HG02610 (cell line): Measurements from ENCODE around the gene IL17RB.

Experiments
- ATAC-seq: cut with Tn5 transposase; IDR thresholded peaks from one replicate; pipeline ENCODE4 v1.9.1; 2021; ENCODE audit warnings: mild to moderate bottlenecking, moderate library complexity; ENCODE audit not compliant: unreplicated experiment

Gene IL17RB, protein sequence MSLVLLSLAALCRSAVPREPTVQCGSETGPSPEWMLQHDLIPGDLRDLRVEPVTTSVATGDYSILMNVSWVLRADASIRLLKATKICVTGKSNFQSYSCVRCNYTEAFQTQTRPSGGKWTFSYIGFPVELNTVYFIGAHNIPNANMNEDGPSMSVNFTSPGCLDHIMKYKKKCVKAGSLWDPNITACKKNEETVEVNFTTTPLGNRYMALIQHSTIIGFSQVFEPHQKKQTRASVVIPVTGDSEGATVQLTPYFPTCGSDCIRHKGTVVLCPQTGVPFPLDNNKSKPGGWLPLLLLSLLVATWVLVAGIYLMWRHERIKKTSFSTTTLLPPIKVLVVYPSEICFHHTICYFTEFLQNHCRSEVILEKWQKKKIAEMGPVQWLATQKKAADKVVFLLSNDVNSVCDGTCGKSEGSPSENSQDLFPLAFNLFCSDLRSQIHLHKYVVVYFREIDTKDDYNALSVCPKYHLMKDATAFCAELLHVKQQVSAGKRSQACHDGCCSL

DNA sequence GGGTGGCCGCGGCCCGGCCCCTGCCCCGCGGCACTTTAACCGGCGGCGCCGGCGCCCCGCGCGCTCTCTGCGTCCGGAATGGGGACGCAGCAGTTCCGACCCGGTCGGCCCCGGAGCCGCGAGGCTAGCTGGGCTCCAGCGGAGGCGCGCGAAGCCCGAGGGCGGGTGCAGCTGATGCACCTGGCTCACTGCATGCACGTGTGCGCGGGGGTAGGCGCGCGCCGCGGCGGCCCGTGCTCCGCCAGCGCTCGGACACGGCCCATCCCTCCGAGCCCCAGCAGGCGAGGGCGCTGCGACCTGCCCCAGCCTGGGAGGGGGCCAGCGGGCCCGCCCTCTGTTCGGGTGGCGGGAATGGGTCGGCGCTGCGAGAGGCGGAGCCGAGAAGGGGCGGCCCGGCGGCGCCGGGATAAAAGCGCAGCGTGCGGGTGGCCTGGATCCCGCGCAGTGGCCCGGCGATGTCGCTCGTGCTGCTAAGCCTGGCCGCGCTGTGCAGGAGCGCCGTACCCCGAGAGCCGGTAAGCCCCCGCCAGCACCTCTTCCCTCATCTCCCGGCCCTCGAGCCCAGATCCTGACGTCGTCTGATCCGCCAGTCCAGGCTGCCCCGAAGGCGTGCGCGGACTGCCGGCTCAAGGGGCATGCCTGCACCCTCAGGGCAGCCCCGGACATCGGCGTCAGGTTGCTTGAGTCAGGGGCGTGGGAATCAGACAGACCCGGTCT lies at the start of gene IL17RB, which contains the start of gene CHDH:
TSS of gene IL17RB (plus strand) at position 435 of the 717 bp plus-strand sequence. CDS start at position 456, 21 bp downstream.
TSS of gene CHDH (minus strand) at position 286 of the 717 bp plus-strand sequence. CDS start 22,411 bp downstream, outside the sequence.
- no peak for ATAC-seq

DNA sequence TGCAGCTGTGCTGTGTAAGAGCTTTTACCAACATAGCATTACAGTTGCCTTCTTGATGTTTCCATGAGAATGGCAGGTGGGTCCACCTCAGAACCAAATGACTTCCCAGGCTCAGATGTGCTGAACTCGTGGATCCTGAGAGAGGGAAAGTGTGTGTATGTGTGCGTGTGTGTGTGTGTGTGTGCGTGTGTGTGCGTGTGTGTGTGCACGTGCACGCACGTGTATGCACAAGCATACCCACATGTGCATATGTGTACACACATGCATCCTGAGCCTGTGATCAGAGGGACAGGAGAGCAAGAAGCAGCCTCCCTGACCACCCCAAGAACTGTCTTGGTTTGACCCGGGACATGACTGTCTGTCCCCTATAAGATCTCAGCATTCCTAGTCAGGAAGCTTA lies 48.2 kb upstream of the IL17RB start:
- no peak for ATAC-seq

DNA sequence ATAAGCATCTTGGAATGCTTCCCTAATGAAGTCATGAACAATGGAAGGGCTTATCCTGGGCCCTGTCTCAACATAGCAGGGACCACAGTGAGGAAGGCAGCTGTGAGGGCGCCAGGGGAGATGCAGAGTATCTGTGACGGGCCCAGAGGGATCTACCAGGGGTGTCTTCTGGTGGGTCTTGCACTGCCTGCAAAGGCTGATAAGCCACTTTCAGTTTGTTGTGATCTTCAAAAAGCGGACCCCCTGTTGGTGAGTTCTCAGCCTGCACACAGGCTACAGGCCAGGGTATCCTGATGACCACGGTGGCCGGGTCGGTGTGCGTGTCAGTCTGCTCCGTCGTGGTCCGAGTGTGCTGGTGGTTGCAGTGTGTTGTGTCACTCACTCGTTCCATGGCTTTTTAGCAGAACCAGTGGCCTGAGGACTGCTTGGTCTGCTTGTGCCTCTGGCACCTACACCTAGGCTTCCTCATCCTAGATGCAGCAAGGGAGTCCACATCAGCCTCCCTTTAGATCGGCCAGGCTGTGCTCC lies 47.0 kb upstream of the IL17RB start:
- ATAC-seq: no peak

DNA sequence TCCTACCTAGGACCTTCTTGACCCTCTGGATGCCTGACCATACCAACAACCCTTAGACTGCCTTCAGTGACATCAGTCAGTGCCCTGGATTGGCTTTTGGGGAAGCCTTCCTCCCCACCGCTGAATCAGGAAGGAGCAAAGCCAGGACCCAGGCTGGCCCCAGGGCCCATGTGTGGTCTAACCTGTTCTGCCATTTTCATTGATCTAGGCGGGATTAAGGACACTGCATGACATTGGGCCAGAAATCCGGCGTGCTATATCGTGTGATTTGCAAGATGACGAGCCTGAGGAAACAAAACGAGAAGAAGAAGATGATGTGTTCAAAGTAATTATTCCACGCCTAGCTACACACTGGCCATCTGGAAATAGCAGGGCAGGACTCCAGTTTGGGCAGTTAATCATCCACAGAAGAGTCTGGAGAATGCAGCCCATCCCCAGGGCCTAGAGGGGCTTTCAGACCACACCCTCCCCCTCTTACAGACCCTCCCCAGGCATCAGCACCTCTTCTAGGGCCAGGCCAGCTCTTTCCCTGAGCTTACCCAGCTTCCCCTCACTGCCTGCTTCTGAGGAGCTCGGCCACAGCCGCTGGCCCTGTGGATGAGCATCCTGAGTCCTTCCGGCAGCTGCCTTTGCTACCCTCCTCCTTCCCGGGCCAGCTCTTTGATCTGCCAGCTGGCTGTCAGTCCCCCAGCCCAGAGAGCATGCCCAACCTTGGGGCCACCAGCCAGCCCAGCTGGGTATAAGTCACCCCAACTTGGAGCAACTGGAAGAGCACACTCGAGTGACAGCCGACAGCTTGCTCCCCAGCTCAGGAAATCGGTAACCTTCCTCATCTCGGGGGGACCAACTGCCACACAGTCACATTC lies 46.1 kb upstream of the IL17RB start:
- ATAC-seq: no peak

DNA sequence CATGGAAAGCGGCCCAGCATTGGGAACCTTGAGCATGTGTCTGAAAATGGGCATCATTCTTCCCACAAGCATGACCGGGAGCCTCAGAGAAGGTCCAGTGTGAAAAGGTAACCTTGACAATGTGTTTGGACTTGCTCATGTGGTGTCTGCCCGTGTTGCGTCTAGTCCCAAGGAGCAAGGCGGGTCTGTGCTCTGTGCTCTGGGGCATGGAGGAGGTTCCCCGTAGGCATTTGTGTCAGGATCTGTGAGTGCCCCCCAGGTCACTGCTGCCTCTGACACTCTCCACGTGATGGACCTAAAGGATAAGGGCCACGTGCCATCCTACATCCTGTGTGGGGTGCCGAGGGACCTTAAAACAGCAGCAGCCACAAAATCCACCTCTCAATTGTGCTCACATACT lies 45.0 kb upstream of the IL17RB start:
- ATAC-seq: no peak

DNA sequence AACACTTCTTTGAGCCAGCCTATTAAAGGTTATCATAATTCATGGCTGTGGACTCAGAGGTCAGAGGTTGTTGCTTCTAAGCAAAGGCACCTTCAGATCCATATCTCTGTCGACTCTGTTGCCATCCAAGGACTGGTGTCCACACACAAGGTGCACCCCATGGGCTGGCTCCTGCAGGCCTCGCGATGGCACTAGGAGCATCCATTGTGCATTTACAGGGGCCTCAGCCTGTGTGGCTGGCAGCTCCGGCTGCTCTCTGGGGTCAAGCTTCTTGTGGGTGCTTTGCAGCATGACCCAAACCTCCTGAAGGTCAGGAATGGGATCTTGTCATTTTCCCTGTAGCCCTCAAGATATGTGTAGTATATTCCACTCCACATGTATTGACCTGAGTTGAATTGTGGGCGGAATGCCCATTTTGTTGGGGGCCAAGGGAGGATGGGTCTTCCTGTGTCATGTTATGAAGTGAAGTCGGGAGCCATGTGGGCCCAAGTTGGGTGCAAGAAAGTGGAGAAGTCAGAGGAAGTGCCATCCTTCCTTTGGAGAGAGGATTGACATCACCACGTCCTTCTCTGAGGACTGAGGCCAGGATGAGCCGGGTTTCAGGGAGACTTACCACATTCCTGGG lies 44.0 kb upstream of the IL17RB start:
- no peak for ATAC-seq

DNA sequence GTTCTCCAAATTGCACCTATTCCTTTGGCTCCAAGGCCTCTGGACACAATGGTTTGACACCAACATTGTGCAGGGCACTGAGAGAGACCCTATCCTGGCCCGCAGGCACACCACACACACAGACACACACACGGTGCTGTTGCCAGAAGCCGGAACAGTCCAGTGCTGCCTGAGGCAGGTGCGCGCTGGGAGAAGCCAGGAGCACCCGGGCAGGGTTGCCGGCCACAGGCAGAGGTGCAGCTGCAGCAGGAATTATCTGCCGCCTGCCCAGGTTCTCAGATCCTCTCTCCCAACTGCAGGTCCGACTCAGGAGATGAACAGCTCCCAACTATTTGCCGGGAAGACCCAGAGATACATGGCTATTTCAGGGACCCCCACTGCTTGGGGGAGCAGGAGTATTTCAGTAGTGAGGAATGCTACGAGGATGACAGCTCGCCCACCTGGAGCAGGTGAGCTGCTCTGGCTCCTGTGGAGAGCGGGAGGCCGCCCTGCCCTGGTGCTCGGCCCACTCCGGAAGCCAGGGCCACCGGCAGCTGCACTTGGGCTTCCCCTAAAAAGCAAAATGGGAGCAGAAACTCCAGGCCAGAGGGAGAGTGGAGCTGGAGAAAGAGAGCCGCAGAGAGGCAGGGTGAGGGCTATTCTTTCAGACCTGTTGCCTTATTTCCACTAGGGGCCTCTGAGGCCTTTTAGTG lies 43.1 kb upstream of the IL17RB start:
- no peak for ATAC-seq

DNA sequence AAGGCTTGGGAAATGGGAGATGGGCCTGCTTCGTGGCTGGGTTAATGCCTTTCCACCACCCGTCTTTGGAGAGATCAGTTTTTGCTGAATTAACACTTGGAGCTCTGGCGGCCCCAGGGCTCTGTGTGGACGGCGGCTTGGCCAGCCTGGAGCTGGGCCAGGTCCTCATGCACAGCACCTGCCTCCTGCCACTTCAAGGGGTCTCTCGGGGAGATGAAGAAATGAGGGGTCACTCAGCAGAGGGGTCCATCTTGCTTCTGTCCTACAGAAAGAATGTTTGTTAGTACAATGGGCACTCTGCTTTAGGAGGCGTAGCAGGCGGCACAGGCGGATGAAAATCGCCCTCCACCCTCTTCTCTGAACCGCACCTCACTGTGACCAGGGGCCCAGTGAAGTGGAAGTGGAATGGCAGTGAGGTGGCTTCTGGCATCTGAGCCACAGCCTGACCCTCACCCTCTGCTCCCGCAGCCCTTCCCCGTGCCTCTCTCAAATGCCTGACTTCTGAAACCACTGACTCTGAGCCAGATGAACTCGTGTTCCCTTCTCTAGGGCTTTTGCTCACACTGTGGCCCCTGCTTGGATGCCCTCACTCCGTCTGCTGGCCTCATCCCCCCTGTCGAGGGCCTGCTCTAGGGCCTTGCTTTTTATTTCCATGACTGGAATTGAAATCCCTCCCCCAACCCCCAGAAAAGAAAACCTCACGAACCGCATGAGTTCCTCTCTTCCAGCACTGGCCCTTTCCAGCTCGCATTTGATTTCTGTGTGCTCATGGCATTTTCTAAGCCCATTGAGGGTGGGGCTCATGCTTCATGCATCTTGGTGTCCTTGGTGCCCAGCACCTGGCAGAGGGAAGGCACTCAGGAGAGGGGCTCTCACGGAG lies 42.3 kb upstream of the IL17RB start:
- ATAC-seq: no peak

DNA sequence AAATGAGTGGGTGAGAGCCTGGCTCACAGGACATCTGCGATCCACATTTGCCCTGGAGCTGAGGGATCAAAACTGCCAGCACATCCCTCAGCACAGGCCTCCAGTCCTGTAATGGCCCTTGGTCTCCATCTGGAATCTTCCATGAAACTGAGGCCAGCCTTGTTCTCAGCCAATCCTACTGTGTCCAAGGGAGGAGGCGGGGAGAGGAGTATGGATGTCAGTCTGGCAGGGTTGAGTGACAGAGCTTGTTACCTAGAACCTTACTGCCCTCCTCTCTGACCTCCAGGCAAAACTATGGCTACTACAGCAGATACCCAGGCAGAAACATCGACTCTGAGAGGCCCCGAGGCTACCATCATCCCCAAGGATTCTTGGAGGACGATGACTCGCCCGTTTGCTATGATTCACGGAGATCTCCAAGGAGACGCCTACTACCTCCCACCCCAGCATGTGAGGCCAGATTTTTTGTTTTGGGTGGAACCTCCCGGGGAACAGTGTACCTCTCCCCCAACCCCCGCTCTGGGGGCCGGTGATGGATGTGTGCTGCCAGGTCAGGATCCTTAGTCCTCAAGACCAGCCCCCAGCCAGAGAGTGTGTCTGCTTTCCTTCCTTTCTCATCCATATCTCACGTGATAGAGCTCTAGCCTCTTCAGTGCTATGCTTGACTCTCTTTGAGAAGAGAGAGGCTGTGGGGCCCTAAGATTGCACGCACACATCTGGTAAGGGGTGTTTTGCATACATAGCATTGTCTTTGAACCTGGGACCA lies 41.5 kb upstream of the IL17RB start:
- no peak for ATAC-seq

DNA sequence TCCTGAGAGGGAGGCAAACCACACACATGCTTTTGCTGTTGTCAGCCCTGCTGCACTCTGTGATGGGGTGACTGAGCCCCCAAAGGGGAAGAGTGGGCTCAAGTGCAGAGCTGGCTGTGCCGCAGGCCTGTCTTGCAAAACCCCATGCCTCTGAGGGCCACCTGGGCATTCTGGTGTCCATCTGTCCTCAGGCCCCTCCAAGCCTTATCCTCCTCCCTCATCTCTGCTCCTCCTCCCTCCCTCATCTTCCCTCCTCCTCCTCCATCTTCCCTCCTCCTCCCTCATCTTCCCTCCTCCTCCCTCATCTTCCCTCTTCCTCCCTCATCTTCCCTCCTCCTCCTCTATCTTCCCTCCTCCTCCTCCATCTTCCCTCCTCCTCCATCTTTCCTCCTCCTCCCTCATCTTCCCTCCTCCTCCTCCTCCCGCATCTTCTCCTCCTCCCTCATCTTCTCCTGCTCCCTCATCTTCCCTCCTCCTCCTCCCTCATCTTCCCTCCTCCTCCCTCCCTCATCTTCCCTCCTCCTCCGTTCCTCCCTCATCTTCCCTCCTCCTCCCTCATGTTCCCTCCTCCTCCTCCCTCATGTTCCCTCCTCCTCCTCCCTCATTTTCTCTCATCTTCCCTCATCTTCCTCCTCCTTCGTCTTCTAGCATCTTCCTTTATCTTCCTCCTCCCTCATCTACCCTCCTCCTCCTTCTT lies 40.8 kb upstream of the IL17RB start:
- no peak for ATAC-seq

DNA sequence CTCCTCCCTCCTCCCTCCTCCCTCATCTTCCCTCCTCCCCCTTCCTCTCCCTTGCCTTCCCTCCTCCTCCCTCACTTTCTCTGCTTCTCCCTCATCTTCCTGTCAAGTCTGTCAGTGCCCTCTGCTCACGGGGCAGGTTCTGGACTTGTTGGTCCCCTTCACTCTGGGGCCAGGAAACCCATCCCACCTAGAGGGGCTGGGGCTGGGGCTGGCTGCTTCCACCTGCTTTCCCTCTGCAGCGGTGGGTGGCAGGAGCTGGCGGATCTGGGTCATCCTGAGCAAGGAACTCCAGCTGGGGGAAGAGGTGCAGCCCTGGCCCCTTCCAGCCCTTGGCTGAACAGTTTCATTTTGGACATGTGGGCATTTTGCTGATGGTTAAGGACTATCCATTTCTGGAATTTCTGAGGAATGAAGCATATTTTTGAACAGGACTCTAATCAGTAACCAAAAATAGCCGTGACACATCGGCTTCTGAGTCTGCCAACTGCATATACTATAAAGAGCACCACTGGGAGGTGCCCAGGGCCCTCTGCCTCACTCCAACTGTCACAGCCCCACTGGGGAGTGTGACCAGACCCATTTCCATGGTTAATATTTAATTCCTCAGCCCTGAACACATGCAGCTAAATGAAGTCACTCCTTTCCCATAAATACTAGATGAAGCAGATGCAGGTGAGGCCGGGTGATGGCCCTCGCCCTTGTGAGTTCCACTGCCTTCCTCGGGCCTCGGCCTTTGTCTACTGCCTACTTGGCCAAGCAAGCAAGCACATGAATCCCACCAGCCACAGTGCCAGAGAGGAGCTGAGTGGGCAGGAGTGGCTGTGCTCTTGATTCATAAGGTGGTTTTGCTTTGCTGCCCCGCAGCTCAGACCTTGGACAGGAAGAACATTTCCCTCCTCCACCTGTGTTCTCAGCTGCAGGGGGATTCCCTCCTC lies 39.9 kb upstream of the IL17RB start:
- peak; percentile 45 for ATAC-seq

DNA sequence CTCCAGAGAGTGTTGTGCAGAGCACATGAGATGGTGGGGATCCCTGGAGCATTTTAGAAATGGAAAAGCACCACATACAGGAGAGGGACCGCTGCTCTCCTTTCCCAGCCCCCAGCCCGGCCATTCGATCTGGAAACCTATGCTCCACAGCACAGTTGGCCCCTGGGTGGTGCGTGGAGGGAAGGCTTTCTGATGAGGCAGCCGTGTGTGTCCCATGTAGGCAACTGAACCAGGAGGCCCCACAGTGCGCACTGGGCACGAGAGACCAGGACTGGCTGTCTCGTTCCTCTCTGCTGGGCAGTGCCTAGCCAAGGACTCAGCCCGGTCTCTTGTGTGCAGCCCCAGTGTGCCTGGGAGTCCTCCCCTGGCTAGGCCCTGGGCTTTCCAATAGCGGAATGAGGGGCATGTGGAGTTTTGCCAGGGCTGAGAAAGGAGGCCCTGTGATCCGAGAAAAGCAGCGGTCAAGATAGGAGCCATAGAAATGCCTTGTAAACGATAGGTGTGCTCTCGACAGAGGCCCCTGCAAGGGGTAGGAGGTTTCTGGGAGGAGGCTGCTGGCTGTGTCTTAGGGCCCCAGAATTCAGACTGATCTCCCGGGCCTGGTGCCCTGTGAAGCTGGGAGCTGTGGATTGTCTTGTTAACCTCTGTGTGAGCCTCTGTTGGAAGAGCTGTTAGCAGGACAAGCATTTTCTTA lies 39.1 kb upstream of the IL17RB start:
- no peak for ATAC-seq

DNA sequence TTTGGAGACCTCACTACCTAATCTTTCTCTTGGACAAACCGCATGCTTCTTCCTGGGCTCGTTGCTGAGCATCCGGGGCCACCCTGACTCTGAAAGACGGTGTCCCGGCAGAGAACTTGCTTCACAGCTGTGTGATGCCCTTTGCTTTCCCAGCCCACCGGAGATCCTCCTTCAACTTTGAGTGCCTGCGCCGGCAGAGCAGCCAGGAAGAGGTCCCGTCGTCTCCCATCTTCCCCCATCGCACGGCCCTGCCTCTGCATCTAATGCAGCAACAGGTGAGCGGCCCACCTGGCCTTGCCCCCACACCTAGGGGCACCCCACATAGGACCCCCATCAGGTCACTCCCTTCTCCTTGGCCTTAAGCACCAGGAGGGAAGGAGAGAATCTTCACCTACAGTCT lies 37.9 kb upstream of the IL17RB start:
- no peak for ATAC-seq

DNA sequence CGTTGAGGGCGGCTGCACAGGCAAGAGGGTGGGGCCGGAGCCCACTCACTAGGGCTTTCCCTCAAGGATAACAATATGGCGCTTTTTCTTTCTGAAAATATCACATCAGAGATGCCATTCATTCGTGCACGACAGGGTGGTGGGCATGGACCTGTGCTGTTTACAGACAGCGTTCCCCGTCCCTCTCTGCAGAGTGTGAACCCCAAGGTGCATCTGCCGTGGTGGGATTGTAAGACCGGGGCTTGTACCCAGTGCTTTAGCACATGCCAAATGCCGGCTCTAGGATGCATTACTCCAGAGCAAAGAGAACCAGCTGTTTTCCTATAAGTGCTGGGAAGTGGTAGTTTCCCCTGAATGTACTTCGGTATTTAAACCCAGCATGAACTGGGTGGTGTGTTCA lies 37.1 kb upstream of the IL17RB start:
- no peak for ATAC-seq

DNA sequence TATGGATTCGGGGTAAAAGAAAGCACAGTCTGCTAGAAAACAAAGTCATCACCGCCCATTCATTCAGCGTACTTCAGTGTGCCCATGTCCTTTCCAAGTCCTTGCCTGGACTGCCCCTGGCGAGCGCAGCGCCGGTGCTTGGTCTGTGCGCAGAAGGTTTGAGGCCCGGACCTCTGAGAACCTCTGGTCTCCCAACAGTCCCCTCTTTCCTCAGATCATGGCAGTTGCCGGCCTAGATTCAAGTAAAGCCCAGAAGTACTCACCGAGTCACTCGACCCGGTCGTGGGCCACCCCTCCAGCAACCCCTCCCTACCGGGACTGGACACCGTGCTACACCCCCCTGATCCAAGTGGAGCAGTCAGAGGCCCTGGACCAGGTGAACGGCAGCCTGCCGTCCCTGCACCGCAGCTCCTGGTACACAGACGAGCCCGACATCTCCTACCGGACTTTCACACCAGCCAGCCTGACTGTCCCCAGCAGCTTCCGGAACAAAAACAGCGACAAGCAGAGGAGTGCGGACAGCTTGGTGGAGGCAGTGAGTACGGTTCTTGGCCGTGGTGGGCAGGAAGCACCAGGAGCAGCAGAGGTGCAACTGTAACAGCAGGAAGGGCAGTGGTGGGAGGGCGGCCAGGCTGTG lies 36.5 kb upstream of the IL17RB start:
- ATAC-seq: no peak
